Duodenal mucosa (tissue), 2 donors: ENCODE results near the gene IDUA.

Experiments
- H3K27ac ChIP-seq: one replicate; pipeline ENCODE4 v1.7.0; 2013; ENCODE audit warnings: low read depth, low read length
- H3K27me3 ChIP-seq, 2 donors: one replicate each; pipeline ENCODE4 v1.7.0; 2013; ENCODE audit warnings: low read length in 2 of 2, control low read depth in 1 of 2; ENCODE audit not compliant: insufficient read depth in 2 of 2, control insufficient read depth in 1 of 2
- H3K36me3 ChIP-seq, 2 donors: one replicate each; pipeline ENCODE4 v1.7.0; 2013; ENCODE audit warnings: low read length in 2 of 2, control low read depth in 1 of 2; ENCODE audit not compliant: insufficient read depth in 2 of 2, control insufficient read depth in 1 of 2
- H3K4me1 ChIP-seq, 2 donors: one replicate each; pipeline ENCODE4 v1.7.0; 2013; ENCODE audit warnings: low read length in 2 of 2, control low read depth in 1 of 2; ENCODE audit not compliant: insufficient read depth in 2 of 2, control insufficient read depth in 1 of 2
- H3K4me3 ChIP-seq, 2 donors: one replicate each; pipeline ENCODE4 v1.7.0; 2013; ENCODE audit warnings: low read length in 2 of 2, low read depth in 1 of 2
- H3K9ac ChIP-seq, 2 donors: one replicate each; pipeline ENCODE4 v1.7.0; 2013; ENCODE audit warnings: low read length in 2 of 2, low read depth in 1 of 2
- H3K9me3 ChIP-seq, 2 donors: one replicate each; pipeline ENCODE4 v1.7.0; 2013; ENCODE audit warnings: low read length in 2 of 2, control low read depth in 1 of 2; ENCODE audit not compliant: control insufficient read depth in 1 of 2

The IDUA gene

GRCh38 chr4:978957-979701, 7.7 kb upstream of the IDUA start:
- no peaks in the 10 kb centered on the region for H3K27me3 ChIP-seq
- no peaks in the 10 kb centered on the region for H3K36me3 ChIP-seq
- H3K4me3 ChIP-seq = no peak overlapping the region
- H3K9me3 ChIP-seq = no peaks in the 10 kb centered on the region
- H3K9ac ChIP-seq = no peak overlapping the region
- H3K4me1 ChIP-seq = peaks cover 0 to under 1% of the 10 kb centered on the region in 2 donors
- no peak overlapping the region for H3K27ac ChIP-seq

GRCh38 chr4:982291-982690, 4.6 kb upstream of the IDUA start:
- H3K27me3 ChIP-seq = no peaks in the 10 kb centered on the region
- H3K9ac ChIP-seq = no peak overlapping the region
- no peak overlapping the region for H3K4me3 ChIP-seq
- H3K36me3 ChIP-seq = no peaks in the 10 kb centered on the region
- no peaks in the 10 kb centered on the region for H3K9me3 ChIP-seq
- H3K4me1 ChIP-seq = peaks cover 22% of the 10 kb centered on the region in 2 donors
- H3K27ac ChIP-seq = no peak overlapping the region

GRCh38 chr4:982814-983213, 4.0 kb upstream of the IDUA start:
- no peaks in the 10 kb centered on the region for H3K27me3 ChIP-seq
- H3K4me1 ChIP-seq = peaks cover 27% of the 10 kb centered on the region in 2 donors
- no peak overlapping the region for H3K9ac ChIP-seq
- no peaks in the 10 kb centered on the region for H3K36me3 ChIP-seq
- no peak overlapping the region for H3K27ac ChIP-seq
- H3K9me3 ChIP-seq = no peaks in the 10 kb centered on the region
- no peak overlapping the region for H3K4me3 ChIP-seq

GRCh38 chr4:984336-985054, 2.3 kb upstream of the IDUA start:
- Histone ChIP-seq H3K4me1 (peaks cover 30 to 31% of the 10 kb centered on the region in 2 donors), H3K9ac (peak overlapping the region; percentile 20 to 46), H3K27me3 (no peaks in the 10 kb centered on the region), H3K9me3 (no peaks in the 10 kb centered on the region), H3K36me3 (peaks cover 0 to under 1% of the 10 kb centered on the region in 2 donors), H3K4me3 (peak overlapping the region; percentile 65 to 67), H3K27ac (no peak overlapping the region)

DNA sequence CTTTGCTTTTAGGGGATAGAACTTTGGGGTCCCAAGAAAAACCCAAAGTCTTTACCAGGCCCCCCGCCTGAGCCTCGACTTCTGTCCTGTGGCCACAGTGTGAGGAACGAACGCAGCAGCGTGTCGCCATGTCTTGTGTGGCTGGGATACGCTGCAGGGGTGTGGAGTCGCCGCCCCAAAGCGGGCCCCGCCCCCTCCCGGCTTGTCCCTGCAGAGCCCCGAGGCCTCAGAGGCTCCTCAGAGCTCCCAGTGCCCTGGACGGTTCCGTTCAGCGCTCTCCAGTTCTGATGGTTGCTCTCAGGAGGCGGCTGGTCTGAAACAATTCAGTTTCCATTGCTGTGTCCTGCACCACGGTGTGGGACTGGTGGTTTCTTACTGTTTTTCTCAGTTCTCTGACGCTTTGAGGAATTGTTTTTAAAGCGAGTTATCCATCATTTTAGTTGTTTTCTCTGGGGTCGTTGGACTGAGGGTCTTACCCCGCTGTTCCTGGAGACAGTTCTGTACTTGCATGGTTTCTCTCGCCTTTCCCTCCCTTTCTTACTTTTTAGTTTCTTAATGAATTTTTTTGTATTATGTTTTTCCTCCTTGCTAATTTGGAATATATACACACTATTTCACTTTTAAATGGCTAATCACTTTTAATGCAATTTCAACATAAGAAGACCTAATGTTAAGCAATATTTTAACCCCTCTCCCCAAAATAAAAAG, 1.6 kb upstream of the IDUA start:
- H3K36me3 ChIP-seq = peaks cover 0 to 8% of the 10 kb centered on the region in 2 donors
- peak overlapping the region; percentile 65 to 67 for H3K4me3 ChIP-seq
- H3K27ac ChIP-seq = no peak overlapping the region
- H3K9ac ChIP-seq = peak overlapping the region; percentile 20 to 46
- no peaks in the 10 kb centered on the region for H3K9me3 ChIP-seq
- H3K4me1 ChIP-seq = peaks cover 30 to 31% of the 10 kb centered on the region in 2 donors
- H3K27me3 ChIP-seq = no peaks in the 10 kb centered on the region

DNA sequence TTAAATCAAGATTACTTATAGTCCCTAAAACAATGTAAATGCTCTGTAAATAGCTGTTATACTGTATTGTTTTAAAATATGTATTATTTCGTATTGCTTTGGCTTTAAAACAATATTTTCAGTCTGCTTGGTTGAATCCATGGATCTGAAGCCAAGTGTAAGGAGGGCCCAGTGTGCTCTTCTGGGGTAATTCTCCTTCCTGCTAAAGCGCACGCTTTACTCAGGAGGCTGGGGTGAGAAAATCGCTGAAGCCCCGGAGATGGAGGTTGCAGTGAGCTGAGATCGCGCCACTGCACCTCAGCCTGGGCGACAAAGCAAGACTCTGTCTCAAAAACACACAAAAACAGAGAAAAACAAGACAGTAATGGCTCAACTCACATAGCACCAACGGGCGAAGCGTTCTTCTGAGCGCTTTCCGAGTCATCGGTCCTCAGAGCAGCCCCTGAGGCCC, 391 bp upstream of the IDUA start:
- H3K27ac ChIP-seq = no peak overlapping the region
- no peaks in the 10 kb centered on the region for H3K9me3 ChIP-seq
- no peaks in the 10 kb centered on the region for H3K27me3 ChIP-seq
- peaks cover 5 to 18% of the 10 kb centered on the region in 2 donors for H3K36me3 ChIP-seq
- peak overlapping the region; percentile 74 to 85 for H3K4me3 ChIP-seq
- H3K4me1 ChIP-seq = peaks cover 30 to 31% of the 10 kb centered on the region in 2 donors
- peak overlapping the region; percentile 71 to 80 for H3K9ac ChIP-seq

DNA sequence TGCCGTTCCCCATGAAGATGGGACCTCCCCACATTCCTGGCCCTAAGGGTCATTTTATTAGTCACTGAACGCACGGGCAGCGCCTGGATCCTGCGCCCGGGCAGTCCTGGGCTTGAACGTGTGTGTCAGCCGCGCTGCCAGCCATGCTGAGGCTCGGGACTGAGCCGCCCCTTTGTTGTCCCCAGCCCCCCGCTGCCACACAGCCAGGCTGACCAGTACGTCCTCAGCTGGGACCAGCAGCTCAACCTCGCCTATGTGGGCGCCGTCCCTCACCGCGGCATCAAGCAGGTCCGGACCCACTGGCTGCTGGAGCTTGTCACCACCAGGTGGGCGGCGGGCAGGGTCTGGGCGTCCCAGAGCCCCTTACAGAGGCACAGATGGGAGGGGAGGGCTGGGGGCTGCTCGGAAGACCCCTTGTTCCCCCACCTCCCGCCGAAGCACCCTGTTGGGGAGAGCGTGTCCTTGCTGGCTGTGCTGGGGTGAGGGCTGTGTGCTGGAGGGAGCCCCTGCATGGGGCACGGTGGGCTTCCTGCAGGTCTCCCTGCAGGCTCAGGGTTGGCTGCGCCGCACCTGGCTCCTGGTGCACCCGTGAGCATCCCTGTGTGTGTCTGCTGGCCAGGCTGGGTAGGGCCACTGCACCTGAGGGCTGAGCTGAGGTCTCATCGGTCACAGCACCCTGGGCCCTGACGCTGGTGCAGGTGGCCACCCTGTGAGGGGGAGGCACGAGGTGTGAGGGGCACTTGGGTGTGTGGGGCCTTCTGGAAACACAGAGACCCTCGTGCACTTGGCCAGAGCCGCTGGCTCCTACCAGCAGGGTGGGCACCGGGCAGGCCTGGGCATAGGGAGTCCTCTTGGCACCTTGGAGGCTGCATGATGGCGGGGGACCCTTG, 1.0 kb downstream of the IDUA start:
- Histone ChIP-seq H3K4me1 (peaks cover 40% of the 10 kb centered on the region in 2 donors), H3K27me3 (no peaks in the 10 kb centered on the region), H3K4me3 (peak overlapping the region; percentile 74 to 85), H3K9ac (peak overlapping the region; percentile 63 to 80), H3K27ac (no peak overlapping the region), H3K9me3 (no peaks in the 10 kb centered on the region), H3K36me3 (peaks cover 5 to 22% of the 10 kb centered on the region in 2 donors)

DNA sequence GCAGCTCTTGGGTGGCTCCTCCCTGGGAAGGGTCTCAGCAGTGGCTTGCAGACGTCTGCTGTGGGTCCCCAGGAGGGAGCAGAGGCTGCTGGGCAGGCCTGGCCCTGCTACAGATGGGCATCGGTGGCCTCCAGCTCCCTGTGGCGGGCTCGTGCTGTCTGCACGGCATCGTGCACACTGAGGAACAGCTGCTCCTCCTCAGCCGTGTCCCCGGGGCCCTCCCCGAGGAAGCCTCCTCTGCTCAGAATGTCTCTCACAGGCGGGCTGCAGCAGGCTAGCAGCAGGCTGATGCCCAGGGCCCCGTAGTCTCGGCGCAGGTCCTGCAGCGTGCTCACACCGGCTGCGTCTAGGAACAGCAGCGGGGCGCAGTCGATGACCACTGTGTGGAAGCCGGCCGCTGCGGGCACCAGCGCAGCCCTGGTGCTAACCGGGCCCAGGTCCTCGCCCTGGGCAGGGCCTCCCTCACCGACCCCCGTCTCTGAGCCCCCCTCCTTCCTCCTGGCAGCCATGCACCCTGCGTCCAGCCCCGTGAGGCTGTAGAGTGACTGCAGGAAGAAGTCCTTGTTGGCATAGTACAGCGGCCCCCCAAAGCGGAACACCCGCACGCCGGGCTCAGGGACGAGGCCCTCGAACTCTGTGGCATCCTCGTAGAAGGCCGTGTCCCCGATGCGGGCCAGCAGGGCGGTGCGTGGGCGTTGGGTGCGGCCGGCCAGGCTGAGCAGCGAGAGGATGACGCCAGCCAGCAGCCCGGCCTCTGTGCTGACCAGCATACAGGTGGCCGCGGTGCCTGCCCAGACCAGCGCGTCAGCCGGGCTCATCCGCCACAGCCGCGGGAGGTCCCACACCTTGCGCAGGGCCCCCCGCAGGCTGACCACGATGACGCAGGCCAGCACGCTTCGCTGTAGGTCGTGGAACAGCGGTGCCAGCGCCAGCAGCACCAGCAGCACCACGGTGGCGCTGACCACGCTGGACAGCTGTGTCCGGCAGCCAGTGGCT, 2.2 kb downstream of the IDUA start:
- H3K4me1 ChIP-seq = peaks cover 43 to 48% of the 10 kb centered on the region in 2 donors

More for the DNA sequence above, 2.2 kb downstream of the IDUA start:
- H3K4me3 ChIP-seq = no peak overlapping the region
- H3K27ac ChIP-seq = no peak overlapping the region
- peaks cover 5 to 22% of the 10 kb centered on the region in 2 donors for H3K36me3 ChIP-seq
- H3K9me3 ChIP-seq = no peaks in the 10 kb centered on the region
- H3K9ac ChIP-seq = no peak overlapping the region
- H3K27me3 ChIP-seq = no peaks in the 10 kb centered on the region
